Measurements from ENCODE around the gene GPR179.
"Not testable (repeated sequence)": the region's sequence is repeated elsewhere in the genome, so short reads cannot be mapped to it uniquely, and the experiment has no call there.

Gene GPR179

DNA sequence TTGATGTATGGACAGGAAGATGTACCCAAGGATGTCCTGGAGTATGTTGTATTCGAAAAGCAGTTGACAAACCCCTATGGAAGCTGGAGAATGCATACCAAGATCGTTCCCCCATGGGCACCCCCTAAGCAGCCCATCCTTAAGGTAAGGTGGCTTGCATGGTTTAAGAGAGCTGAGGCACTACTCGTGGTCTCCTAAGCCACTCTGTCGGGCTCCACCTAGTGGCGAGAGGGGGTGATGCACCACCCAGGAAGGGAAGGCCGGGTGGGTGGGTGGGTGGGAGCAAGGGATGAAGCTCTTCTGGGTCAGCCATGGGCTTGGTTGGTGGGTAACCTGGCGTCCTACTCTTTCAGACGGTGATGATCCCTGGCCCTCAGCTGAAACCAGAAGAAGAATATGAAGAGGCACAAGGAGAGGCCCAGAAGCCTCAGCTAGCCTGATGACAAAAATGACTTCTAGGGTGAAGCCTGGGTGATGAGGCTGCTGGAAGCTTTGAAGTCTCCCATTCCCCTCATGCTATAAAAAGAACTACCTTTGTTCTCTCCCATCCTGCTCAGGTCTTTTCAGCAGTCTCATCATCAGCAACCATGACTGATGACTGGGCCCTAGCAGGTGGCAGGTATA lies 21.5 kb downstream of the GPR179 start:
- peak; percentile 27 for DNase-seq (ENCODE audit: low read depth)

DNA sequence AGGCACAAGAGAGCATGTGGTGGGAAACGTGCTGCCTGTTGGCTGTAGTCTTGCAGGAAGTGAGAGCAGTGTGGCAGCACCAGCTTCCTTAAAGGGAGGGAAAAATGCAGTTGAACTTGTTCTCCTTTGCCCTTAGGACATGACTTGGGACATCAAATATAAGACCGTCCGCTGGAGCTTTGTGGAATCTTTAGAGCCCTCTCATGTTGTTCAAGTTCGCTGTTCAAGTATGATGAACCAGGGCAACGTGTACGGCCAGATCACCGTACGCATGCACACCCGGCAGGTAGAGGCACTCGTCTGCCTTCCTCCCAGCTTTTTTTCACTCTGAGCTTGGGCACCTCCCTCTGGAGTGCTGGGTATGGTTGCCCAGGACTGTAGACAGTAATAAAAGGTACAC lies 23.3 kb downstream of the GPR179 start:
- DNase-seq (ENCODE audit: low read depth) = no peak

DNA sequence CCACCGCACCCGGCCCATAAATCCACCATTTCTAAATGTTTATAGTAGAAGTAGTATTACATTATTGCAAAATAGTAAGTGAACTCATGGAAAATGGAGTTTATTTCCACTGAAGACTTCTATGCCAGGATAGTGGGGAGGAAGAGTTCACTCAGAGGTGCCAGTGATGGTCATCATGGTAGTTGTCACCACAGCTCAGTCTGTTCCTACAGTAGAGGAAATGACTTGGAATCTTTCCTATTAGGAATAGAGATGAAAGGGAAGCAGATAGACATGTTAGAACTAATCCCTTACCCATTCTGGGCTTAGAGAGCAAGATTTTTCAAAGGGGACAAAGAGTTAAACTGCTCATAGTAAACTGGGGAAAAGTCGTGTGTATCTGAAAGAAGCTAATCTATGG lies 26.7 kb downstream of the GPR179 start:
- DNase-seq (ENCODE audit: low read depth) = no peak

DNA sequence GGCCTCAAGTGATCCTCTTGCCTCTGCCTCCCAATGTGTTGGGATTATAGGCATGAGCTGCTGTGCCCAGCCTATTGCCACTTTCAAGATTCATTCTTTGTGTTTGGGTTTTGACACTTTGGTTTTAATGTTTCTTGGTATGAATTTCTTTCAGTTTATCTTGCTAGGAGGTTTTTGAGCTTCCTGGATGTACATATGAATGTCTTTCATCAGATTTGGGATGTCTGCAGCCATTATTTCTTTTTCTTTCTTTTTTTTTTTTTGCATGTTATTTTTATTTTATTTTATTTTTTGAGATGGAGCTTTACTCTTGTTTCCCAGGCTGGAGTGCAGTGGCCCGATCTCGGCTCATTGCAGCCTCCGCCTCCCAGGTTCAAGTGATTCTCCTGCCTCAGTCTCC lies 28.3 kb downstream of the GPR179 start:
- DNase-seq (ENCODE audit: low read depth) = no peak

DNA sequence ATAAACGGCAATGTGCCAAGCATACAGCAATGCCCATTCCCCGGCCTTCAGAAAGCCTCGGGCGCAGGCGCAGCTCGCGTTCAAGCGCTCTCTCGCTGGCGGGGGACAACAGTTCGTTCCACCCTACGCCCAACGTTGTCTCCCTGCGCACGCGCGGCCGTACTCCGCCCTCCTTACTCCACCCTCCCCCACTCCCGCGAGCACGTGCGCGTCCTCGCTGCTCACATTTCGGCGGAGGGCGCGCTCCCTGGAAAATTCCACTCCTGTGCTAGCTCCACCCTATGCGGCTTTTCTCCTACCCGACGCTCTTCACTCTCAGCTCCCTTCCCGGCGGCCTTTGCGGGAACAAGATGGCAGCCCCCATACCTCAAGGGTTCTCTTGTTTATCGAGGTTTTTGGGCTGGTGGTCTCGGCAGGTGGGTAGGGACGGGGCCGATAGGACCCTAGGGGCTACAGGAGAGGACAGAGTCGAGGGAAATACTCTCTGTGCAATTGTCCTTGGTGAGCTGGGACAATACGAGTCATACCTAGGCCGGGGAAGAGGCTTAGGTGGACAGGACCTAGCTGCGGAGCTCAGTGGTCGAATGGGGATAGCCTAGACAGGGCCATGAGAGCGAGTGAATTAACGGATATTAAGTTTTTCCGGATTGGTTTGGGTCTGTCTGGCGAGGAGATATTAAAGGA lies 46.8 kb downstream of the GPR179 start, which contains the start of gene MRPL45:
TSS of gene MRPL45 (plus strand) at position 335 of the 684 bp plus-strand sequence. CDS start at position 351, 16 bp downstream.
- DNase-seq (ENCODE audit: low read depth) = peak; percentile 96

DNA sequence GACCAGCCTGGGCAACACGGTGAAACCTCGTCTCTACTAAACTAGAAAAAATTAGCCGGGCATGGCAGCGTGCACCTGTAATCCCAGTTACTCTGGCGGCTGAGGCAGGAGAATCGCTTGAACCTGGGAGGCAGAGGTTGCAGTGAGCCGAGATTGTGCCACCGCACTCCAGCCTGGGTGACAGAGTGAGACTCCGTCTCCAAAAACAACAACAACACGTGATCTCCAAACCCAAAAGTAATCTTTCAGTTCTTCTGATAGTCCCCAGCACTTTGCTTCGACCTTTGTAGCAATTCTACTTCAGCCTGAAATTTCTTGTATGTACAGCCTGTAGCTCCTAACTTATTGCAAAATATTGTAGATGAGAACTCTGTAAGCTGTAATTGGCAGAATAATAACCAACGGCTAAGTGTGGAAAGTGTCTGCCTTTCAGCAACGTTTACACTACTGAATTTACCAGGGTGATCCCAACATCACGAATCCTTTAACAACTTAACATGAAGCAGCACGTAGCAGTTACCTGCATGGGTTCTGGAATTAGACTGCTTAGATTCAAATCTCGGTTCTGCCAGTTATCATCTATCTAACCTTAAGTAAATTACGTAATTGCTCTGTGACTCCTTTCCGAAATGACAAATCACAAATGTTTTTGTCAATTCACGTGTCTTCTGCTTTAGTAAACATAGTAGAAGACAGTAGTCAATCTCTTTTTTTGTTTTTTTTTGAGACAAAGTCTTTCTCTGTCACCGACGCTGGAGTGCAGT lies 48.0 kb downstream of the GPR179 start:
- DNase-seq (ENCODE audit: low read depth) = not testable (repeated sequence)

DNA sequence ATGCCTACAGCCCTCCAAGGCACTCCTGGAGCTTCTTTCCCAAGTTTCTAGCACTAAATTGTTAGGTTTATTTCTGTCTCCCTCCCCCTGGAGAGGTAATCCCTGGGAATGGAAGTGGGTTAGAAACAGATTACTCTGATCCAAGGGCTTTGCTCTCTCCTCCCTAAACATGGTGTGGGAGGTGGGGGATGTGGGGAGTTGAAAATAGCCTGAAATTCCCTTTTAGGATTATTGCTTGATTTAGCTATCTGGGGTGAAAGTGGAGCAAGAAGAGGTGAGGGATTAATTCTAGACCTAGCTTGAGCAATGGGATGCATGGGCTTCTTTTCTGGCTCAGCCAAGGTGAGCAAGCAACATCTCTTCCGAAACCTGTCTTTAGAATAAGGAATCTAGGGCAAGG lies 54.0 kb downstream of the GPR179 start:
- not testable (repeated sequence) for DNase-seq (ENCODE audit: low read depth)

DNA sequence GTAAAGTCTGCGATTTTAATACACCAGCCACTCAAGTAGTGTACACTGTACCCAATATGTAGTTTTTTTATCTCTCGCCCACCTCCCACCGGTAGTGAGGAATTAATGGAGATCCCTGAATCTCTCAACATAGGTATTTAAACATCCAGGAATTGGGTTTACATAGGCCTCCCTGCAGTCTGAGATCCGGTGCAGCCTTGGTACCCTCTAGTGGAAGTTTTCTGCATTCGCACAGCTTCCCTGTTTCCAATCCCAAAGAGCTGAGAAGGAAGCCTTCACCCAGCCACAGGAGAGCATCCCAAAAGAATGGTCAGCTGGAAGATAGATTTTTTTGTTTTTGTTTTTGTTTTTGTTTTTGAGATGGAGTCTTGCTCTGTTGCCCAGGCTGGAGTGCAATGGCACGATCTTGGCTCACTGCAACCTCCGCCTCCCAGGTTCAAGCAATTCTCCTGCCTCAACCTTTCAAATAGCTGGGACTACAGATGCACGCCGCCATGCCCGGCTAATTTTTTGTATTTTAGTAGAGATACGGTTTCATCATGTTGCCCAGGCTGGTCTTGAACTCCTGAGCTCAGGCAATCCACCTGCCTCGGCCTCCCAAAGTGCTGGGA lies 55.4 kb downstream of the GPR179 start:
- DNase-seq (ENCODE audit: low read depth) = not testable (repeated sequence)

DNA sequence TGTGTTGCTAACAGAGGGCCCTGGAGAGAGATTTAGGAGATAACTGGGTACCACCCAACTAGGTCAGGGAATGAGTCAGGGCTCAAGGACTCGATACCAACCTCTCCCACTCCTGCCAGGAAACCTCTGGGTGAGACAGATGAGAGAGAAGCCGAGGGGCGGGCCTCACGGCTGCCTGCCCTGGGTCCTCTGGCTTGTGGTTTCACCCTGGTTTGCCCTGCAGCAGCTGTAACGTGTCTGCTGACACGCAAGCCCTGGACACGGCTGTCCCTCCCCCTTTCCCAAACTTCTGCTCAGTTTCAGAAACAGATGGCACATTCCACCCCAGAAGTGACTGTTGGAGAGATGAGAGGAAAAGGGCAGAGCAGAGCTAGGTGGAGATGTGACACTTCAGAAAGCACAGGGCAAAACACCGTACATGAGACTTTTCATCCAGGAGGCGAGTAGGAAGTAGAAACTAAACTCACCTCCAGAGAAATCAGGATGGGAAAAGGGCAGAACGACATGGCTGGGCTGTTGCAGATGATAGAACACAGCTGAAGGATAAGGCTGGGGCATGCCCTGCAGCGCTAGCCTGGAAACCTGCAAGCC lies 57.2 kb downstream of the GPR179 start:
- DNase-seq (ENCODE audit: low read depth) = peak; percentile 60

DNA sequence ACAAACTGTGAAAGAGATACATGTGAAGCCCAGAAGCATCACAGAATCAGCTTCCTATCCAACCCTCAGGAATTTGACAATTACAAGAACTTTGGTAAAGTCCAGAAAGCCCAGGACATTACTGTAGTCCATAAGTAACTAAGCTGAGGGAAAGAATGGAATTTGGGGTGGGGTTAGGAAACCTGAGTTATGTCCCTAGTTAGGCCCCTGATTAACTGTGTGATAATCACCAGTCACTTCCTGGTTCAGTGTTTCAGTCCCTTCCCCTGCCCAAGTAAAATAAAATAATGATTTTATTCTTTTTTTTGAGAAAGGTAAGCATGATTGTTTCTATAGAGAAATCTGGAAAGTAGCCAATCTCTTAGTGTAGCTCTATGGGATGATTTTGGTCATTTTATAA lies 57.8 kb downstream of the GPR179 start:
- not testable (repeated sequence) for DNase-seq (ENCODE audit: low read depth)
